ENCODE measurements around the gene LOXHD1.

Gene LOXHD1

GRCh38 chr18:46573156-46573555 lies 83.9 kb downstream of the LOXHD1 start:
- no peak for DNase-seq

DNA sequence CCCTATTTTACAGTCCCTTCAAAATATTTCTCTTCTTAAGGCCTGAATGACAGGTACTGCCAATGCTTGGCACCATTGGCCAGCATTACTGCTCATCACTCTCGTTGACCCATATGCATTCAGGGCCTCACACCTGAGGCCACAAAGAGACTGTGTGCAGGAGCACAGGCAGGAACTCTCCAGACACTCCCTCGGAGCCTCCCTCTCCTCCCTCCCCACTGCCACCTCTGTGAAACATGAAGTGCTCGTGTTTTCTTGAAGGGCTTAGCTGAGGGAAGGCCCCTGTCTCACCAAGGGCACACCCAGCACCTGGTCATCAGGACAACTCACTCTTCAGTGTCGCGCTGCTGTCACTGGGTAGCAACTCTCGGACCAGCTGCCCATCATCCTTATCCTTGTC lies 85.3 kb downstream of the LOXHD1 start:
- DNase-seq = no peak

- no peak for DNase-seq
Measured at GRCh38 chr18:46570666-46571065, 86.4 kb downstream of the LOXHD1 start.

- no peak for DNase-seq
Measured at GRCh38 chr18:46570134-46570533, 86.9 kb downstream of the LOXHD1 start.

DNA sequence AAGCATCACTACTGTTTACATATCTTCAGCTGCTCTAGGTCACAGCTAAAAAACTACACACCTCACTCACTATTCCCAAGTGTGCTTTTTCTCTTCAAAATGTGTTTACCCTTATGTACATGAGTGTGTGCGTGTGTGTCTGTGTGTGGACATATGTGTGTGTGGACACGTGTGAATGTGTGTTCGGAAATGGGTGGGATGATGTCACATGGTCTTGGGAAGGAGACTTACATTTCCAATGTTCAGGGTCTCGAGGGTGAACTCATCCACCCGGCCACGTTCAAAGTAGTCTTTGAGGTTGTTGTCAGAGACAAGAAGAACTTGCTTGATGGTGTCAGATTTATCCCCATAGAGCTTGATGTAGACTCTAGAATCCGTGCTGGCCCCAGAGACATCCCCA lies 87.8 kb downstream of the LOXHD1 start:
- no peak for DNase-seq

DNA sequence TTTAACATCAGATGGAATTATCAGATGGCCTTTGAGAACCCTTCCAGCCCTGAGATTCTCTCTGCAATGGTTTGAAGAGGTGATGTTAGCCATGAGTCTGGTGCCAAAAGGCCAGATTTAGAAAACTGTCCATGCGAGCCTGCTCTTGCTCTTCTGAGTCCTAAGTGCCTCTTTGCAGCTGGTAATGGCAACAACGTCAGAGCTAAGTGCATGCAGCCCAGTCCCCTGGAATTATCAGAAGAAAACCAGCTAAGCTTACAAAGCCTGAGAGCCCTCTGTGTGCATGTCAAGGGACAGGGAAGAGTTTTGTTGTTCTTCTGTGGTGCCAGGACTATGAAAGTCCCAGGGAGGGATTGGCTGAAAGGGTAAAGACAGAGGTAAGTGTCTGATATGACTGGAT lies 89.8 kb downstream of the LOXHD1 start:
- no peak for DNase-seq

- DNase-seq = no peak
Measured at GRCh38 chr18:46566111-46566510, 90.9 kb downstream of the LOXHD1 start.

DNA sequence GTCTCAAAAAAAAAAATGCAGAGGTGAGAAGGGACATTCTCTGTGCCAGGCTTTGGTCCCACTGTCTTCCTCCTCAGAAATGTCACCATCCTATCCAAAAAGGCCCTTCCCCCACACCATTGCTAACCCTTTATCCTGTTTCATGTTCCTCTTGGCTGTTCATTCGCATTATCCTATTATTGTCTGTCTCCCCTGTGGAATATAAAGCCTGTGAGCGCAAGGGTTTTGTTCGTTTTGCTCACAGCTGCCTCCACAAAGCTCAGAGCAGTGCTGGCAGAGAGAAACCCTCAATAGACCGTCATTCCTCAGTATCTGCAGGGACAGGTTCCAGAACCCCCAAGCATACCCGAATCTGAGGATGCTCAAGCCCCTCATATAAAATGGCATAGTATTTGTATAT lies 91.8 kb downstream of the LOXHD1 start:
- DNase-seq = no peak

DNA sequence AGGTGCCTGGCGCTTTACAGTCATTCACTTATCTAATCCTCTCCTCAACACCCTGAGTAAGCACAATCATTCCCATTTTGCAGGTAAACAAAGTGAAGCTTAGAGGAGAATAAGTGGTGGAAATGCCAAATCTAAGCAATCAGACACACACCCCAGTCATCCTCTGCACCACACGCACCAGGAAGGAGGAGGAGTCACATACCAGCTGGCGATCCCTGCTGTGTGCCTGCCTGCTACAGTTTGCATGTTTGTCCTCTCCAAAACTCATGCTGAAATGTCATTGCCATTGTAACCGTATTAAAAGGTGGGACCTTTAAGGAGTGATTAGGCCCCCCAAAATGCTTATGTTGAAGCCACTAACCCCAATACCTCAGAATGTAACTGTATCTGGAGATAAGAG lies 93.7 kb downstream of the LOXHD1 start:
- DNase-seq = no peak

DNA sequence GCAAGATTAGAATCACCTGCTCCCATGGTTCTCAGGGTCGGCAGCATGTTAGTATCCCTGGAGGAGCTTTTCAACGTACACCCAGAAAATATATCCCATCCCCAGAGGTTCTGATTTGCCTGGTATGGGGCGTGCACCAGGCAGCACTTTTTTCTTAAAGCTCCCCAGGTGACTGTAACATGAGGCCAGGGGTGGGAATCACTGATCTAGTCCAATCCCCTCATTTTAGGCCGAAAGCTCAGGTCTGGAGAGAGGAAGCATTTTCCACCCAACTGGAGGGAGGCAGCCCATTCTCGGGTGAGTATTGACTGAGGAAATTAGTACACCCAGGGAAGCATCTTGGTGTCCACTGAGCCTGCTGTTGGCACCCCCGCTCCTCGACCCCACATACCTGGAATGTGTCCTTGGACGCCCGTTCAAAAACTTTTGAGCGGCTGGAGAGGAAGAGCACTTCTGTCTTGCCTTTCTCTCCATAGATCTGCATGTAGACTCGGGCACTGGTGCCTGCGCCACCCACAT lies 94.3 kb downstream of the LOXHD1 start:
- DNase-seq = no peak

- no peak for DNase-seq
Measured at GRCh38 chr18:46560671-46561045, 96.4 kb downstream of the LOXHD1 start.

DNA sequence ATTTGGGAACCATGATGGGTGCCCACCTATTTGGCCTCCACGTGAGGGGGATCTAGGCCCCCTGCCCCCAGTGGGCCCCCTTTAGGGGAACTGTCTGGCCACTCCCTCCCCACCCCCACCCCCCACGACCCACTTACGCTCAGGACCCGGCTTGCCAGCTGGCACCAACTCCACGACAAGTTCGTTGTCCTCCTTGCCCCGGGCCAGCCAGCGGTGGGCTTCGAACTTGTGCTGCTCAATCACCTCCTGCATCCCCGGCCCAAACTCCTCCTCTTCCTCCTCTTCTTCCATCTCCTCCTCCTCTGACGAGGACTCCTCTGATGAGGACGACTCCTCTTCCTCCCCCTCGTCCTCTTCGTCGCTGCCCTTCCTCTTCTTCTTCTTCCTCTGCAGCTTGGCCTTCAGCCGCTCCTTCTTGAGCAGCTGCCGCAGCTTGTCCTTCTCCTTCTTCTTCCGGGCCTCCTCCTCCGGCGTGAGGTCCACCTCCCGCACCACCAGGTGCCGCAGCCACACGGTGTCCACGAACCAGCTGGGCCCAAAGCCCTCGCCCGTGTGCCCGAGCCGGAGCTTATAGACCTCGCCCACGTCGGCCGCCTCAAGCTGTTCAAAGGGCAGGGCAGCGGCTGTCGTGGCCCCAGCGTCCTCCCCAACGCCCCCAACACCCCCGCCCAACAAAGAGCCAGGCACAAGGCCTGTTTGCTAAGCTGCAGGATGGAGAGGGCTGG lies 96.9 kb downstream of the LOXHD1 start:
- no peak for DNase-seq

- DNase-seq = no peak
Measured at GRCh38 chr18:46559296-46559695, 97.7 kb downstream of the LOXHD1 start.

GRCh38 chr18:46556590-46557206 lies 100.3 kb downstream of the LOXHD1 start:
- DNase-seq = no peak

- no peak for DNase-seq
Measured at GRCh38 chr18:46555724-46556123, 101.3 kb downstream of the LOXHD1 start.

- DNase-seq = no peak
Measured at GRCh38 chr18:46555213-46555612, 101.8 kb downstream of the LOXHD1 start.

GRCh38 chr18:46554406-46555080 lies 102.5 kb downstream of the LOXHD1 start:
- DNase-seq = no peak

DNA sequence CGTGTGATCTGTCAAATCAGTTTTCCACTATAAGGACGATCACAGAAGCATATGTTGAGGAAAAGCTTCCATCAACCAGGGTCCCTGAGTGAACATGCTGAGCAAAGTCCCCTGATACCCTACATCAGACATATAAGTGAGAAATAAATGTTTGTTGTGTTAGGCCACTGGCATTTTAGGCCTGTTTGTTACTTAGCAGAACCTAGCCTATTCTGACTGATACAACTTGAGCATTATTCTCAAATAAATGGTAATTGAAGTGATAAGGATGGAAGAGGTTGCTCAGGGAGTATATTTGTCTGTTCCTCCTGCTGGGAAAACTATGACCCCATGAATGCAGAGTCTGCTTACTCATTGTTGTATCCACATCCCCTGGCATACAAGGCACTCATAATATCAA lies 106.4 kb downstream of the LOXHD1 start:
- no peak for DNase-seq

- DNase-seq = no peak
Measured at GRCh38 chr18:46547520-46547919, 109.5 kb downstream of the LOXHD1 start.

- DNase-seq = no peak
Measured at GRCh38 chr18:46546111-46546640, 110.8 kb downstream of the LOXHD1 start.

DNA sequence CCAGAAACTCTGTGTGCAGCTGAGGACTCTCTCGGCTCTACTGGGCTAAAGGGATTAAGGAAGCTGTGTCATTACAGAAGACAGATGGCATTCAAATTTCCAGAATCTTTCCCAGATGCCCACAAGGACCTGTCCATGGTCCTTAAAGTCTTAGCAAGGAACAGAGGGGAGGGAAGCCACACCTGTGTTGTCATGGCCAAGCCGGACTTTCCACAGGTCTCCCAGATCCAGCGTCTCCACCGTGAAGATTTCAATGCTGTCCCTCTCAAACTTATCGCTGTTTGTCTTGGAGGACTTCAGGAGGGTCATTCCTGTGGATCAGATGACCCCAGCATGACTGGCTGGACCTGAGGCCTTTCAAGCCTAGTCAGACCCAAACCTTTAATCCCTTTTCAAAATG lies 114.5 kb downstream of the LOXHD1 start:
- no peak for DNase-seq

GRCh38 chr18:46541626-46542189 lies 115.3 kb downstream of the LOXHD1 start:
- no peak for DNase-seq

- DNase-seq = no peak
Measured at GRCh38 chr18:46538376-46538775, 118.6 kb downstream of the LOXHD1 start.
